WTC11 (cell line): ENCODE results near the gene DDX5. TPM values are rescaled to one million over a fixed set of nuclear protein-coding genes. Genes with fewer than 3 reads are reported as not detected.

ENCODE experiments used
- ATAC-seq: fragments of 200-7000 bp; cut with Tn5 transposase; 2 replicates; pipeline ENCODE4 v1.10.0; 2021; ENCODE audit warnings: mild to moderate bottlenecking, moderate library complexity
- CTCF ChIA-PET: fragments of 300-600 bp; sonication (Branson Sonifier 250); formaldehyde crosslinking; loops from one replicate; lab custom pipeline; 2021; ENCODE audit warnings: antibody characterized with exemption; lab: Charles Lee
- POLR2A ChIA-PET: fragments of 350-600 bp; sonication (Branson Sonifier 250); formaldehyde crosslinking; loops from one replicate; lab custom pipeline; 2021; ENCODE audit warnings: antibody characterized with exemption; lab: Charles Lee
- DNase-seq: peaks from one replicate; pipeline ENCODE4 v3.0.0; 2021; ENCODE audit warnings: low spot score
- H3K27ac Mint-ChIP-seq: 2 replicates; pipeline ENCODE4 v1.8.0; 2021; ENCODE audit warnings: mixed read lengths
- H3K27me3 Mint-ChIP-seq: 2 replicates; pipeline ENCODE4 v1.8.0; 2021; ENCODE audit warnings: low read depth, mild to moderate bottlenecking, moderate library complexity, mixed read lengths
- H3K36me3 Mint-ChIP-seq: 2 replicates; pipeline ENCODE4 v1.8.0; 2021; ENCODE audit warnings: mixed read lengths
- H3K4me1 Mint-ChIP-seq: 2 replicates; pipeline ENCODE4 v1.8.0; 2022; ENCODE audit warnings: mixed read lengths
- H3K4me3 Mint-ChIP-seq: 2 replicates; pipeline ENCODE4 v1.8.0; 2021; ENCODE audit warnings: mild to moderate bottlenecking, moderate library complexity, mixed read lengths
- H3K9me3 Mint-ChIP-seq: 2 replicates; pipeline ENCODE4 v1.8.0; 2021; ENCODE audit warnings: mixed read lengths
- CREM ChIP-seq: sonication (generic); formaldehyde crosslinking; IDR thresholded peaks from 2 replicates; pipeline ENCODE4 v1.8.1; 2022; ENCODE audit warnings: mild to moderate bottlenecking, missing genetic modification reagents, moderate library complexity
- EMX1 ChIP-seq: fragments of 250-450 bp; sonication (Bioruptor Pico); IDR thresholded peaks from 2 replicates; pipeline ENCODE4 v1.8.0; 2021; ENCODE audit warnings: mild to moderate bottlenecking
- ESRRA ChIP-seq: sonication (generic); formaldehyde crosslinking; IDR thresholded peaks from 2 replicates; pipeline ENCODE4 v1.8.1; 2022; ENCODE audit warnings: mild to moderate bottlenecking, missing genetic modification reagents, borderline replicate concordance
- GRHL2 ChIP-seq: fragments of 250-450 bp; sonication (Bioruptor Pico); IDR thresholded peaks from 2 replicates; pipeline ENCODE4 v1.8.0; 2022; ENCODE audit warnings: mild to moderate bottlenecking, moderate library complexity; ENCODE audit not compliant: insufficient replicate concordance, severe bottlenecking
- GTF2I ChIP-seq: fragments of 250-450 bp; sonication (Bioruptor Pico); conservative IDR thresholded peaks from 2 replicates; pipeline ENCODE4 v1.4.0; 2021; ENCODE audit warnings: mild to moderate bottlenecking
- HMGXB4 ChIP-seq: sonication (generic); formaldehyde crosslinking; IDR thresholded peaks from 2 replicates; pipeline ENCODE4 v1.8.1; 2023; ENCODE audit warnings: mild to moderate bottlenecking, moderate library complexity, missing genetic modification reagents
- IRF2 ChIP-seq: sonication (generic); formaldehyde crosslinking; IDR thresholded peaks from 2 replicates; pipeline ENCODE4 v1.8.0; 2022; ENCODE audit warnings: low read depth, missing genetic modification reagents, borderline replicate concordance
- MAX ChIP-seq: sonication (generic); formaldehyde crosslinking; IDR thresholded peaks from 2 replicates; pipeline ENCODE4 v1.8.0; 2022; ENCODE audit warnings: mild to moderate bottlenecking, missing genetic modification reagents
- MYBL2 ChIP-seq: sonication (generic); formaldehyde crosslinking; IDR thresholded peaks from 2 replicates; pipeline ENCODE4 v1.8.1; 2023; ENCODE audit warnings: mild to moderate bottlenecking, moderate library complexity, missing genetic modification reagents
- PRDM15 ChIP-seq: sonication (generic); formaldehyde crosslinking; IDR thresholded peaks from 2 replicates; pipeline ENCODE4 v1.8.0; 2022; ENCODE audit warnings: missing genetic modification reagents
- SMAD4 ChIP-seq: sonication (generic); formaldehyde crosslinking; IDR thresholded peaks from 2 replicates; pipeline ENCODE4 v1.8.0; 2022; ENCODE audit warnings: mild to moderate bottlenecking, missing genetic modification reagents
- TCF7 ChIP-seq: sonication (generic); formaldehyde crosslinking; IDR thresholded peaks from 2 replicates; pipeline ENCODE4 v1.8.0; 2022; ENCODE audit warnings: mild to moderate bottlenecking, low read depth, missing genetic modification reagents, moderate library complexity
- TEAD4 ChIP-seq: sonication (generic); formaldehyde crosslinking; IDR thresholded peaks from 2 replicates; pipeline ENCODE4 v1.8.0; 2022; ENCODE audit warnings: mild to moderate bottlenecking, missing genetic modification reagents
- ZBTB21 ChIP-seq: sonication (generic); formaldehyde crosslinking; IDR thresholded peaks from 2 replicates; pipeline ENCODE4 v1.8.1; 2023; ENCODE audit warnings: mild to moderate bottlenecking, missing genetic modification reagents, borderline replicate concordance
- ZNF121 ChIP-seq: sonication (generic); formaldehyde crosslinking; IDR thresholded peaks from 2 replicates; pipeline ENCODE4 v1.8.0; 2023; ENCODE audit warnings: missing genetic modification reagents
- ZNF396 ChIP-seq: fragments of 250-450 bp; sonication (Bioruptor Pico); IDR thresholded peaks from 2 replicates; pipeline ENCODE4 v1.8.0; 2021; ENCODE audit warnings: mild to moderate bottlenecking, moderate library complexity, borderline replicate concordance
- ZNF425 ChIP-seq: fragments of 250-450 bp; sonication (Bioruptor Pico); conservative IDR thresholded peaks from 2 replicates; pipeline ENCODE4 v1.9.0; 2021; ENCODE audit warnings: mild to moderate bottlenecking
- total RNA-seq: library from RNA; stranded (reverse); gene quantifications from 3 replicates; pipeline ENCODE4 v1.2.3, GENCODE V29; 2021

DDX5 gene
- total RNA-seq, 1 experiment from 2014 or later: 612 TPM

GRCh38 chr17:64533784-64534183 lies 27.7 kb upstream of the DDX5 start:
- Mint-ChIP-seq H3K4me1 (no peaks in the 10 kb centered on the region), H3K36me3 (peaks cover 76% of the 10 kb centered on the region)
- CTCF ChIA-PET: interaction anchor here (0.5 to 0.8 kb wide), 2 partner anchors 26 to 116 kb away, joined by 3 read pairs; no protein-coding TSS in a partner anchor

GRCh38 chr17:64532409-64532808 lies 26.3 kb upstream of the DDX5 start:
- DNase-seq: no peak
- ChIA-PET POLR2A (no interaction called here), CTCF (no interaction called here)
- no peaks in the 10 kb centered on the region for H3K27me3 Mint-ChIP-seq
- ATAC-seq: no peak
- no peak overlapping the region for H3K27ac Mint-ChIP-seq
- no peaks in the 10 kb centered on the region for H3K9me3 Mint-ChIP-seq
- H3K4me3 Mint-ChIP-seq: no peak overlapping the region
- no peaks in the 10 kb centered on the region for H3K4me1 Mint-ChIP-seq
- no peak for TF ChIP-seq MYBL2 (CRISPR knock-in tag)
- no peak for TF ChIP-seq PRDM15 (CRISPR knock-in tag)
- TF ChIP-seq GRHL2 (CRISPR knock-in tag): no peak
- no peak for TF ChIP-seq IRF2 (CRISPR knock-in tag)
- no peak for TF ChIP-seq ZNF425
- no peak for TF ChIP-seq HMGXB4
- TF ChIP-seq EMX1: no peak
- no peak for TF ChIP-seq MAX (CRISPR knock-in tag)
- no peak for TF ChIP-seq TCF7 (CRISPR knock-in tag)
- TF ChIP-seq GTF2I (CRISPR knock-in tag): no peak
- TF ChIP-seq SMAD4 (CRISPR knock-in tag): no peak
- TF ChIP-seq ESRRA (CRISPR knock-in tag): no peak
- no peak for TF ChIP-seq CREM
- H3K36me3 Mint-ChIP-seq: peaks cover 85% of the 10 kb centered on the region

More at GRCh38 chr17:64533784-64534183, 27.7 kb upstream of the DDX5 start:
- Mint-ChIP-seq H3K27ac (no peak overlapping the region), H3K27me3 (no peaks in the 10 kb centered on the region), H3K4me3 (no peak overlapping the region), H3K9me3 (no peaks in the 10 kb centered on the region)
- POLR2A ChIA-PET: no interaction called here
- no peak for TF ChIP-seq GTF2I (CRISPR knock-in tag)
- TF ChIP-seq ZBTB21: no peak
- TF ChIP-seq ZNF396 (CRISPR knock-in tag): no peak
- TF ChIP-seq ESRRA (CRISPR knock-in tag): no peak
- TF ChIP-seq ZNF121: no peak
- no peak for TF ChIP-seq TEAD4 (CRISPR knock-in tag)
- DNase-seq (no peak), ATAC-seq (no peak)
